SK-N-SH (cell line): ENCODE measurements around the gene PCSK6.

ENCODE experiments used
- CTCF ChIP-seq: fragments of 200-600 bp; sonication (generic); IDR thresholded peaks from 2 replicates; pipeline ENCODE4 v1.6.1; 2017; ENCODE audit warnings: antibody characterized with exemption, mild to moderate bottlenecking, moderate library complexity
- FOXM1 ChIP-seq: IDR thresholded peaks from 2 replicates; pipeline ENCODE4 v1.4.0; 2012; ENCODE audit warnings: low read depth, mild to moderate bottlenecking
- IRF3 ChIP-seq: fragments of 150-350 bp; IDR thresholded peaks from 2 replicates; pipeline ENCODE4 v1.6.1; 2016; ENCODE audit warnings: mild to moderate bottlenecking, low read depth, low read length
- JUND ChIP-seq: IDR thresholded peaks from 2 replicates; pipeline ENCODE4 v1.4.0; 2012
- POLR2AphosphoS5 ChIP-seq: IDR thresholded peaks from 2 replicates; pipeline ENCODE4 v1.6.1; 2012; ENCODE audit warnings: low read depth, low read length
- RCOR1 ChIP-seq: fragments of 150-350 bp; IDR thresholded peaks from 2 replicates; pipeline ENCODE4 v1.6.1; 2017; ENCODE audit warnings: antibody characterized with exemption, low read length
- TAF1 ChIP-seq: IDR thresholded peaks from 2 replicates; pipeline ENCODE4 v1.6.1; 2012; ENCODE audit warnings: low read depth, mild to moderate bottlenecking, low read length, moderate library complexity, borderline replicate concordance
- TCF12 ChIP-seq: IDR thresholded peaks from 2 replicates; pipeline ENCODE4 v1.4.0; 2012
- YY1 ChIP-seq: IDR thresholded peaks from 2 replicates; pipeline ENCODE4 v1.4.0; 2012; ENCODE audit warnings: low read depth, mild to moderate bottlenecking
- TF ChIP-seq, protein P1 (sequence below): IDR thresholded peaks from 2 replicates; pipeline ENCODE4; 2012

DNA sequence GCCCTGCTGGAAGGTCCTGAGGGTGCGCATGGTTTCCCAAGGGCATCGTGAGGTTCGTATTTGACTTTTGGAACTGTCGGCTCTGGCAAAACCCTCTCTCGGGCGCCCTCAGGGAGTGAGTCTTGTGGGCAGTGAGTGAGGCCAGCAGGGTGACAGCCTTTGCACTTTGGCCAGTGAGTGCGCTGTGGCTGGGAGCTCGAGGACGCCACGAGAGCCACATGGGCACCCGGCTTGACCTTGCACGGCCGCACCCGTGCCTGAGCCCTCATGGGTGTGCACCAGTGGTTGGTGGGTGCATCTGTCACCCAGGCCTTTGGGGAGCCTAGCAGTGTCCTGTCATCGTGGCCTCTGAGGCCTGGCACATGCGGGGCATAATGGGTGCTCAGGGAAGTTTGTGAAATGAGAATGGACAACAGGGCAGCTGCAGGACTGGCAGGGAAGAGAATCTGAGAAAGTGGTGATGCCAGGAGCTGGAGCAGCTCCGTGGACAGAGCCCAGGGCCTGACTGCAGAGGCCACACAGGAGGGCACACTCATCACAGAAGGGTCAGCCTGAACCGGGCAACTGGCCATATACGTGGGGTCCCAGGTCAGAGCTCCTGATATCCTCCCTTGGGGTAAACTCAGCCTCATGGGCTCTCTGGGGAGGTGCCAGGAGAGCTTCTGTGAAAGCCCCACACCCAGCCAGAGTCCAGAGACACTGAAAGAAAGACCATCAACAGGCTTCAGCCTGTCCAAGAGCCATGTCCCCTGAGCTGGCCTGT is 164.1 kb downstream of the PCSK6 start:
- TF ChIP-seq JUND, result no peak
- TF ChIP-seq CTCF, result no peak
- TF ChIP-seq, protein P1, sequence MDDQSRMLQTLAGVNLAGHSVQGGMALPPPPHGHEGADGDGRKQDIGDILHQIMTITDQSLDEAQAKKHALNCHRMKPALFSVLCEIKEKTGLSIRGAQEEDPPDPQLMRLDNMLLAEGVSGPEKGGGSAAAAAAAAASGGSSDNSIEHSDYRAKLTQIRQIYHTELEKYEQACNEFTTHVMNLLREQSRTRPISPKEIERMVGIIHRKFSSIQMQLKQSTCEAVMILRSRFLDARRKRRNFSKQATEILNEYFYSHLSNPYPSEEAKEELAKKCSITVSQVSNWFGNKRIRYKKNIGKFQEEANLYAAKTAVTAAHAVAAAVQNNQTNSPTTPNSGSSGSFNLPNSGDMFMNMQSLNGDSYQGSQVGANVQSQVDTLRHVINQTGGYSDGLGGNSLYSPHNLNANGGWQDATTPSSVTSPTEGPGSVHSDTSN, result no peak
- no peak for TF ChIP-seq FOXM1
- no peak for TF ChIP-seq TAF1
- no peak for TF ChIP-seq IRF3
- TF ChIP-seq YY1, result no peak
- TF ChIP-seq POLR2AphosphoS5, result no peak
- no peak for TF ChIP-seq RCOR1
- TF ChIP-seq TCF12, result no peak
